Retinal pigment epithelial cell (primary cell): ENCODE data around the gene ERC2.

ENCODE experiments used
- DNase-seq: peaks from one replicate; pipeline ENCODE4 v3.0.0-alpha.2; 2010; ENCODE audit warnings: low read depth
- H3K4me3 ChIP-seq: 2 replicates; pipeline ENCODE4 v1.5.1; 2011; ENCODE audit warnings: mild to moderate bottlenecking, low read length, control low read depth, moderate library complexity
- TF ChIP-seq, protein P1 (sequence below): conservative IDR thresholded peaks from 2 replicates; pipeline ENCODE4 v1.5.1; 2011; ENCODE audit warnings: low read depth, low read length, control low read depth, inconsistent platforms

ERC2 gene

DNA sequence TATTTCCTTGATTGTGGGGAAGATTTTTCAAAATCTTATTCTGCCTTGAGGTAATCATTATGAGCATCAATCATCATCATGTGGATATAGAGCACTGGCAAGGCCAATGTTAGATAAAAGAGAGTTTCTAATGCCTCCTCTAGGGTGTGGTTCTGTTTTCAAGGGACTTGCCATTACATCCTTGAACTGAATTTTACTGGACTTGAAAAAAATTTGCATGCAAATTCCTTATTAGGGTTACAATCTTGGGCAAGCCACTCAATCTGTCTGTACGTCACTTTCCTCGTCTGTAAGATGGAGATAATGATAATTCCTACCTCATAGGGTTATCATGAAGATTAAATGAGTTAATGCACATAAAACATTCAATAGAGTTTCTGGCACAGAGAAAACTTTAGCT, 825.0 kb downstream of the ERC2 start:
- TF ChIP-seq, protein P1, sequence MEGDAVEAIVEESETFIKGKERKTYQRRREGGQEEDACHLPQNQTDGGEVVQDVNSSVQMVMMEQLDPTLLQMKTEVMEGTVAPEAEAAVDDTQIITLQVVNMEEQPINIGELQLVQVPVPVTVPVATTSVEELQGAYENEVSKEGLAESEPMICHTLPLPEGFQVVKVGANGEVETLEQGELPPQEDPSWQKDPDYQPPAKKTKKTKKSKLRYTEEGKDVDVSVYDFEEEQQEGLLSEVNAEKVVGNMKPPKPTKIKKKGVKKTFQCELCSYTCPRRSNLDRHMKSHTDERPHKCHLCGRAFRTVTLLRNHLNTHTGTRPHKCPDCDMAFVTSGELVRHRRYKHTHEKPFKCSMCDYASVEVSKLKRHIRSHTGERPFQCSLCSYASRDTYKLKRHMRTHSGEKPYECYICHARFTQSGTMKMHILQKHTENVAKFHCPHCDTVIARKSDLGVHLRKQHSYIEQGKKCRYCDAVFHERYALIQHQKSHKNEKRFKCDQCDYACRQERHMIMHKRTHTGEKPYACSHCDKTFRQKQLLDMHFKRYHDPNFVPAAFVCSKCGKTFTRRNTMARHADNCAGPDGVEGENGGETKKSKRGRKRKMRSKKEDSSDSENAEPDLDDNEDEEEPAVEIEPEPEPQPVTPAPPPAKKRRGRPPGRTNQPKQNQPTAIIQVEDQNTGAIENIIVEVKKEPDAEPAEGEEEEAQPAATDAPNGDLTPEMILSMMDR = no peak
- DNase-seq = no peak
- H3K4me3 ChIP-seq = no peak overlapping the region

DNA sequence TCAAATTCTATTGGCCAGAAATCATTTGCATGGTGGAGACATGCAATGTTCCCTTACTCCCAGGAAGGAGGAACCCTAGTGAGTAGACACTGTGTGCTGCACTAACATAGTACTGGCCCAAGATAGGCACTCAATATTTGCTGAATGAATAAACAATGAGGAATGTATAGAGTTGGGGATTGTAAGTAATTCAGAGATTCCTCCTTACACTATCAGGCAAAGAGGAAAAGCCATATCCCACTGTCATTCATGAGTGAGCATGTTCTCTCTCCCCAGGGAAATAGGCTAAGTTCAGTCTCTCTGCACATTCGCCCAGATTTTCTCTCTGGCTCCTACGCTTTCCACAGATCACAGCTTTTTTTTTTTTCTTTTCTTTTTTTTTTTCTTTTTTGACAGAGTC, 826.3 kb downstream of the ERC2 start:
- DNase-seq = no peak
- TF ChIP-seq, protein P1 = no peak
- no peak overlapping the region for H3K4me3 ChIP-seq

DNA sequence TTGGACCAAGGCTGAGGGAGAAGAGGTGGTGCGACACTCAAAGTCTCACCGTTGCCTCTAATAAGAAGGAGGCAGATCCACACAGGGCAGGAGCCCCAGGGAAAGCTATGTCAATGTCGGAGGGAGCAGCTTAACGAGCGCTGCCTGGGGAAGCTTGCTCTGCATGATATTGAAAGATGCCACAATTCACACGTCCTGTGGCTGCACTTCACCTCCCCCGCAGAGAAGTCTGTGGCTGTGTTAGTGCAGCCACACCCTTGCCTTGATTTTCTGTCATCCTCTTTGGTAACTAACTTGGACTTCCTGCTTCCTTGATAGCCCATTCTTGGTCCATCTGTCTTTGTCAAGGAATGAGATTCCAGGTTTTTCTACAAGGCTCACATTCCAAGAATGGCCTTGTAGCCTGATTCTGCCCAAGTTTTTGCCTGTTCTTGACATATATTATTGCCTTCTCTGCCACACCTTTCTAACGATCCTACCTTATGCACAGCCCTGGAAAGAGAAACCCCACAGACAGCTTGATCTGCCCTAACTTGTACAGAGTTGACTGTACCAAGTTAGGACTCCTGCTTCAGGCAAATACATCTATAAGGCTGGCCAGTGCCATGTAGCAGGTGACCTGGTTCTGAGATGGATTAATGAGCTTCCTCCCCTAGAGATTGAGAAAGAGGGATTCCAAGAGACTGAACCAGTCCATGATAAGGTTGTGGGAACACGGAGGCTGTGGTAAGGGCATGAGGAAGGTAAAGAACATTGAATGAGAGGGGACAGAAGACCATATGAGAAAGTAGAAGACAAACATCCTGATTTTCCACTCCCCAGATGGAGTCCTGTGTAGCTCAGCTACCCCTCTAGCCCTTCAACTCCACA, 828.1 kb downstream of the ERC2 start:
- no peak overlapping the region for H3K4me3 ChIP-seq
- TF ChIP-seq, protein P1 = no peak
- DNase-seq = no peak

DNA sequence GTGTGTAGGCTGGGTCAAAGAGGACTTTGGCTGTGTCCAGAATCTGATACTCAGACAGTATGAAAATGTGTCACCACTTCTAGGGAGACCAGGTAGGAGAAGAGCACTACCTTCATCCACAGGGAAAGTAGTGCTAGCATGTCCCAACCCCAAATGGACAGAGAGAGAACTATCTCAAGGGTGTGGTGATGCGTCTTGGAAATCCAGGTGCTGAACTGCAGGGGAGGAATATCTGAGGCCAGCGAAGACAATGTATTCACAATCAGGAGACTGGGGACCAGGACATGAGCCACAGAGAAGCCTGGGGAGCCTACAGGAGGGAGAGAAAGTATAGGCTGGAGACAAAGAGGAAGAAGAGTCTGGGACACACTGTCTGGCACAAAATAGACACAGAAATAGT, 829.1 kb downstream of the ERC2 start:
- no peak for DNase-seq
- TF ChIP-seq, protein P1 = no peak
- no peak overlapping the region for H3K4me3 ChIP-seq

DNA sequence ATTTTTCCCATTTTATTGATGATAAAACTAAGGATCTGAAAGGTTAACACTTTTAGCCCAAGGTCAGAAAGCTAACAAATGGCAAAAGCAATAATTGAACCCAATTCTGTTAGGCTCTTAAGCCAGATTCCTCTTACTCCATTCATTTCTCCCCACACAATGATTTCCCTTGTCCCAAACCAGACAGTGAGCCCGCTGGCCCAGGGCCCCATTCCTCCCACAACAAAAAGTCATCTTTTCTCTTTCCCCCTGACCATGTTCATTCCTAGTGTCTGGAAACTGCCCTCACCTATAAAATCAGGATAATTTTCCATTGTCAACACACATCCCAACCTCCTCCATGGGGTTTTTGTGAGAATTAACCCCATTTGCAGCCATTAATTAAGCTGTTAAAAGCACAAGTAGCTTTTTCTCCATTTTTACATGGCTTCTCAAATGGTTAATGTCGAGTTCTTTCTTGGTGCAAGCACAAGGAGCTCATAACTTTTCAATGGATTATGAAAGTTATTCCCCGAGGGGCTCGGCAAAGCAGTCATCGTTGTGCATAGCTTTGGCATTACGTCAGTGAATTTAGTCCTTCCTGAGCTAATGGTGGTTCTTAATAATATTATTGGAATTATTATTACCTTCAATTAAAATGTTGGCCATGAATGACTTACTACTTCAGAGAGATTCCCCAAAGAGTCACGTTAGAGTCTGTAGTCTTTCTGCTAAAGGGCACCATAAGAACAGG, 830.2 kb downstream of the ERC2 start:
- TF ChIP-seq, protein P1 = no peak
- H3K4me3 ChIP-seq = no peak overlapping the region
- DNase-seq = peak; percentile 12

DNA sequence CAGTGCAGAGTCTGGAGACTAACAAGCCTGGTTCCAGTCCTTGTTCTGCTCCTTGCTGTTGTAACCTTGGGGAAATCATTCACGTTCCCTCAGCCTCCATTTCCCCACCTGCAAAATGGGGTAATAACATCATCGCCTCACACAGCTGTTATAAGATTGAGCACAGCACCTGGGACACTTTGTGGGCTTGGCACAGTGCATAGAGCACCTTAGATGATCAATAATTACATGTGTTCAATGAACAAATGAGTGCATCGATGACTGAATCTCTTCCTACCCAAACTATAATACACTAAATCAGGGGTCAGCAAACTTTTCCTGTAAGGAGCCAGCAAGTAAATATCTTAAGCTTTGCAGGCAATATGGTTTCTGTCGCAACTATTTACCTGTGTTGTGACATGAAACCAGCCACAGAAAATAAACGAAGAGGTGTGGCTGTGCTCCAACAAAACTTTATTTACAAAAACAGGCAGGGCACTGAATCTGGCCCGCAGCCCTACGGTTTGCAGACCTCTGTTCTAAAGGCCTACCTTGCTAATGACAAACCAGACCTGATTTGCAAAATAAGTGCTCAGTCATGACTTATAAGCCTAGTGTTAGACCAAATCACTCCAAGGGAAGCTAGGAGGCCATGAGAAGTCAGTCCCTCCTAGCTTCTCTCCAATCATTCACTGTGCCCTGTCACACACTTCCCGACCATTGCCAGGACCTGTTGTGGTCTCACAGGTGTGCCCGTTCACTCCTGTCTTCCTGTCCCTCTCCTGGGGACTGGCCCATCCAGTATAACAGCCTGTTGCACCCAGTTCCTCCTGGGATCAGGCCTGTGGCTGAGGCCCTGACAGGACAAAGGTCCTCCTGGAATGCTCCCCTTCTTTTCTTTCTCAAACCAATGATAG, 831.7 kb downstream of the ERC2 start:
- H3K4me3 ChIP-seq = no peak overlapping the region
- DNase-seq = no peak
- TF ChIP-seq, protein P1 = no peak
